PC-9 (cell line): Measurements from ENCODE around the gene KCNMB1. TPM values are rescaled to one million over a fixed set of nuclear protein-coding genes. Genes with fewer than 3 reads are reported as not detected.

Experiments used
- BruUV-seq: library from RNA; stranded (reverse); fragments of 400-500 nt; replicated peaks from 2 replicates; lab custom pipeline; 2021; lab: Mats Ljungman, UMichigan
- CTCF ChIA-PET: fragments of 300-600 bp; sonication (Branson Sonifier 250); formaldehyde crosslinking; loops from one replicate; lab custom pipeline; 2022; ENCODE audit warnings: antibody characterized with exemption; lab: Charles Lee
- POLR2A ChIA-PET: fragments of 300-600 bp; sonication (Branson Sonifier 250); formaldehyde crosslinking; loops from one replicate; lab custom pipeline; 2022; ENCODE audit warnings: antibody characterized with exemption; ENCODE audit not compliant: unreplicated experiment; lab: Charles Lee
- DNase-seq, 2 experiments: peaks; one replicate each; pipeline versions ENCODE4 v3.0.0 to v3.0.0-alpha.2; 2015 to 2022; ENCODE audit warnings: mixed read lengths in 1 of 2
- H2AFZ ChIP-seq: fragments of 200-600 bp; sonication (generic); 2 replicates; pipeline ENCODE4 v1.8.1; 2017; ENCODE audit warnings: antibody characterized with exemption
- H3F3A ChIP-seq: fragments of 200-600 bp; sonication (generic); 2 replicates; pipeline ENCODE4 v1.8.1; 2017; ENCODE audit warnings: antibody characterized with exemption, mild to moderate bottlenecking, low read depth; ENCODE audit not compliant: insufficient read depth
- H3K27ac ChIP-seq: fragments of 200-600 bp; sonication (generic); 2 replicates; pipeline ENCODE4 v1.6.1; 2016; ENCODE audit warnings: mixed run types
- H3K27me3 ChIP-seq: fragments of 200-600 bp; sonication (generic); 2 replicates; pipeline ENCODE4 v1.6.1; 2016; ENCODE audit warnings: low read depth, mixed run types; ENCODE audit not compliant: insufficient read depth
- H3K36me3 ChIP-seq: fragments of 200-600 bp; sonication (generic); 2 replicates; pipeline ENCODE4 v1.6.1; 2016; ENCODE audit warnings: low read depth, mixed run types
- H3K4me1 ChIP-seq: fragments of 200-600 bp; sonication (generic); replicated peaks from 2 replicates; pipeline ENCODE4 v1.6.1; 2016; ENCODE audit warnings: mixed run types; ENCODE audit not compliant: insufficient read depth
- H3K4me2 ChIP-seq: fragments of 200-600 bp; sonication (generic); 2 replicates; pipeline ENCODE4 v1.6.1; 2017; ENCODE audit warnings: mixed run types
- H3K4me3 ChIP-seq: fragments of 200-600 bp; sonication (generic); 2 replicates; pipeline ENCODE4 v1.6.1; 2016; ENCODE audit warnings: mixed run types
- H3K79me2 ChIP-seq: fragments of 200-600 bp; sonication (generic); 2 replicates; pipeline ENCODE4 v1.6.1; 2017; ENCODE audit warnings: low read depth, mixed run types
- H3K9me2 ChIP-seq: fragments of 200-600 bp; sonication (generic); 2 replicates; pipeline ENCODE4 v1.8.1; 2017; ENCODE audit warnings: mild to moderate bottlenecking; ENCODE audit not compliant: insufficient read depth
- H3K9me3 ChIP-seq: fragments of 200-600 bp; sonication (generic); 2 replicates; pipeline ENCODE4 v1.8.1; 2016; ENCODE audit warnings: low read depth; ENCODE audit not compliant: insufficient read depth
- H4K20me1 ChIP-seq: fragments of 200-600 bp; sonication (generic); 2 replicates; pipeline ENCODE4 v1.8.1; 2017; ENCODE audit not compliant: insufficient read depth
- CTCF ChIP-seq: fragments of 200-600 bp; sonication (generic); conservative IDR thresholded peaks from 2 replicates; pipeline ENCODE4 v1.6.1; 2017; ENCODE audit warnings: mixed run types, antibody characterized with exemption, mild to moderate bottlenecking, moderate library complexity
- EZH2 ChIP-seq: fragments of 200-600 bp; sonication (generic); IDR thresholded peaks from 2 replicates; pipeline ENCODE4 v1.8.0; 2017; ENCODE audit warnings: antibody characterized with exemption, low read depth
- intact Hi-C: fragments of 100-400 bp; cut with micrococcal nuclease; formaldehyde crosslinking; loops from one replicate; pipeline ENCODE4 v1.10.0; 2022; ENCODE audit not compliant: unreplicated experiment
- total RNA-seq: library from RNA; stranded (reverse); gene quantifications from 2 replicates; pipeline ENCODE4 v1.2.3, GENCODE V29; 2021

Gene KCNMB1
- total RNA-seq, 1 experiment from 2014 or later: not detected

GRCh38 chr5:170389550-170389892 lies 354 bp upstream of the KCNMB1 start:
- no peak overlapping the region for H2AFZ ChIP-seq
- no TSS peak for BruUV-seq
- ChIA-PET CTCF (no interaction called here), POLR2A (no interaction called here)
- no peaks in the 10 kb centered on the region for H3K9me2 ChIP-seq
- H3K4me3 ChIP-seq: no peak overlapping the region
- no peaks in the 10 kb centered on the region for H3K9me3 ChIP-seq
- H3K79me2 ChIP-seq: no peaks in the 10 kb centered on the region
- TF ChIP-seq CTCF (no peak), EZH2 (no peak)
- H3K4me1 ChIP-seq: peaks cover 5% of the 10 kb centered on the region; the same call in 1 of the 2 replicates
- H4K20me1 ChIP-seq: no peaks in the 10 kb centered on the region
- no peaks in the 10 kb centered on the region for H3F3A ChIP-seq
- intact Hi-C loops: no loop called here
- H3K27me3 ChIP-seq: peaks cover 23% of the 10 kb centered on the region
- no peak overlapping the region for H3K4me2 ChIP-seq
- DNase-seq: no peak
- H3K27ac ChIP-seq: no peak overlapping the region
- no peaks in the 10 kb centered on the region for H3K36me3 ChIP-seq

- no TSS peak for BruUV-seq
- POLR2A ChIA-PET: no interaction called here
- H3K4me2 ChIP-seq: no peak overlapping the region
- H3F3A ChIP-seq: no peaks in the 10 kb centered on the region
- H2AFZ ChIP-seq: no peak overlapping the region
- no peak for TF ChIP-seq CTCF
- TF ChIP-seq EZH2: no peak
- H3K27me3 ChIP-seq: peaks cover 14% of the 10 kb centered on the region
- H3K79me2 ChIP-seq: no peaks in the 10 kb centered on the region
- H3K27ac ChIP-seq: no peak overlapping the region
- DNase-seq: peak in 1 of 2 experiments; percentile 58
- H3K36me3 ChIP-seq: no peaks in the 10 kb centered on the region
- intact Hi-C loops: no loop called here
- H3K4me3 ChIP-seq: no peak overlapping the region
- CTCF ChIA-PET: no interaction called here
- no peaks in the 10 kb centered on the region for H4K20me1 ChIP-seq
- peaks cover 5% of the 10 kb centered on the region; the same call in 1 of the 2 replicates for H3K4me1 ChIP-seq
- no peaks in the 10 kb centered on the region for H3K9me2 ChIP-seq
- H3K9me3 ChIP-seq: no peaks in the 10 kb centered on the region
Measured at GRCh38 chr5:170387775-170388639, 1.2 kb downstream of the KCNMB1 start.

- intact Hi-C loops: no loop called here
- H3K4me2 ChIP-seq: no peak overlapping the region
- DNase-seq: no peak
- ChIA-PET POLR2A (no interaction called here), CTCF (no interaction called here)
- no peaks in the 10 kb centered on the region for H3K36me3 ChIP-seq
- BruUV-seq: no TSS peak
- H3K9me3 ChIP-seq: no peaks in the 10 kb centered on the region
- peaks cover 5% of the 10 kb centered on the region; the same call in 1 of the 2 replicates for H3K4me1 ChIP-seq
- no peak overlapping the region for H2AFZ ChIP-seq
- no peaks in the 10 kb centered on the region for H4K20me1 ChIP-seq
- H3K9me2 ChIP-seq: no peaks in the 10 kb centered on the region
- no peaks in the 10 kb centered on the region for H3F3A ChIP-seq
- H3K27me3 ChIP-seq: peaks cover 7% of the 10 kb centered on the region; the same call in 1 of the 2 replicates
- TF ChIP-seq EZH2: no peak
- H3K4me3 ChIP-seq: no peak overlapping the region
- no peak overlapping the region for H3K27ac ChIP-seq
- no peaks in the 10 kb centered on the region for H3K79me2 ChIP-seq
Measured at GRCh38 chr5:170386743-170387395, 2.3 kb downstream of the KCNMB1 start.
